Activated CD8-positive, alpha-beta T cell treated with anti-CD3 and anti-CD28 coated beads for 36 hours (primary cell): ENCODE data around the gene KRTAP5-11. TPM values are rescaled to one million over a fixed set of nuclear protein-coding genes. Genes with fewer than 3 reads are reported as not detected.
"Not testable (repeated sequence)": the region's sequence is repeated elsewhere in the genome, so short reads cannot be mapped to it uniquely, and the experiment has no call there.

Source experiments
- ATAC-seq: fragments of 200-7000 bp; cut with Tn5 transposase; one replicate; pipeline ENCODE4 v1.10.0; 2021; ENCODE audit warnings: mild to moderate bottlenecking, moderate library complexity
- CTCF ChIA-PET: fragments of 350-600 bp; sonication (Branson Sonifier 250); formaldehyde crosslinking; loops from one replicate; lab custom pipeline; 2021; ENCODE audit warnings: antibody characterized with exemption; lab: Charles Lee
- POLR2A ChIA-PET: fragments of 350-600 bp; sonication (Branson Sonifier 250); formaldehyde crosslinking; loops from one replicate; lab custom pipeline; 2021; ENCODE audit warnings: antibody characterized with exemption; lab: Charles Lee
- DNase-seq: peaks from one replicate; pipeline ENCODE4 v3.0.0-alpha.2; 2020
- H3K27ac Mint-ChIP-seq: one replicate; pipeline ENCODE4 v1.8.0; 2021; ENCODE audit warnings: mild to moderate bottlenecking, mixed read lengths
- H3K27me3 Mint-ChIP-seq: one replicate; pipeline ENCODE4 v1.8.0; 2021; ENCODE audit warnings: mixed read lengths
- H3K36me3 Mint-ChIP-seq: one replicate; pipeline ENCODE4 v1.8.0; 2021; ENCODE audit warnings: low read depth, mixed read lengths
- H3K4me1 Mint-ChIP-seq: one replicate; pipeline ENCODE4 v1.8.0; 2021; ENCODE audit warnings: low read depth, mixed read lengths
- H3K4me3 Mint-ChIP-seq: one replicate; pipeline ENCODE4 v1.8.0; 2021; ENCODE audit warnings: mild to moderate bottlenecking, moderate library complexity, mixed read lengths
- H3K9me3 Mint-ChIP-seq: one replicate; pipeline ENCODE4 v1.8.0; 2021; ENCODE audit warnings: mixed read lengths
- intact Hi-C: fragments of 100-400 bp; cut with micrococcal nuclease; formaldehyde crosslinking; loops from one replicate; pipeline ENCODE4 v1.10.0; 2022
- total RNA-seq, 2 experiments: library from RNA; stranded (reverse); gene quantifications; one replicate each; pipeline ENCODE4 v1.2.3, GENCODE V29; 2021
- TF ChIP-seq, protein P1 (sequence below): fragments of 200-600 bp; IDR thresholded peaks from one replicate; pipeline ENCODE4 v1.8.0; 2022; ENCODE audit warnings: antibody characterized with exemption, mild to moderate bottlenecking

Gene KRTAP5-11
- total RNA-seq, 2 experiments from 2014 or later: not detected

DNA sequence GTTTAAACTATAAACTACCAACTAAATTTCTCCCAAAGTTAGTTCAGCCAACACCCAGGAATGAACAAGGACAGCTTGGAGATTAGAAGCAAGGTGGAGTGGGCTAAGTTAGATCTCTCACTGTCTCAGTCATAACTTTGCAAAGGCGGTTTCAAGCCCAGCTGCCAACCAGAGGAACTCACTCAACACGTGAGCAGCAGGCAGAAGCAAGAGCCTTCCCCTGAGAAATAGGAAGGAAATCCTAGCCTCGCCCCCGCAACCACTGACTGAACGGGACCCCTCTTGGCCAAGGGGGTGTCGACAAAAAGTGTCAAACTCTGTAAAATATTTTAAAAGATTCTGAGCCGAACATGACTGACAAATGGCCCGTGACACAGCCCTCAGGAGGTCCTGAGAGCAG lies 38.8 kb downstream of the KRTAP5-11 start:
- peak; percentile 52 for ATAC-seq
- no peak overlapping the region for H3K27ac Mint-ChIP-seq

DNA sequence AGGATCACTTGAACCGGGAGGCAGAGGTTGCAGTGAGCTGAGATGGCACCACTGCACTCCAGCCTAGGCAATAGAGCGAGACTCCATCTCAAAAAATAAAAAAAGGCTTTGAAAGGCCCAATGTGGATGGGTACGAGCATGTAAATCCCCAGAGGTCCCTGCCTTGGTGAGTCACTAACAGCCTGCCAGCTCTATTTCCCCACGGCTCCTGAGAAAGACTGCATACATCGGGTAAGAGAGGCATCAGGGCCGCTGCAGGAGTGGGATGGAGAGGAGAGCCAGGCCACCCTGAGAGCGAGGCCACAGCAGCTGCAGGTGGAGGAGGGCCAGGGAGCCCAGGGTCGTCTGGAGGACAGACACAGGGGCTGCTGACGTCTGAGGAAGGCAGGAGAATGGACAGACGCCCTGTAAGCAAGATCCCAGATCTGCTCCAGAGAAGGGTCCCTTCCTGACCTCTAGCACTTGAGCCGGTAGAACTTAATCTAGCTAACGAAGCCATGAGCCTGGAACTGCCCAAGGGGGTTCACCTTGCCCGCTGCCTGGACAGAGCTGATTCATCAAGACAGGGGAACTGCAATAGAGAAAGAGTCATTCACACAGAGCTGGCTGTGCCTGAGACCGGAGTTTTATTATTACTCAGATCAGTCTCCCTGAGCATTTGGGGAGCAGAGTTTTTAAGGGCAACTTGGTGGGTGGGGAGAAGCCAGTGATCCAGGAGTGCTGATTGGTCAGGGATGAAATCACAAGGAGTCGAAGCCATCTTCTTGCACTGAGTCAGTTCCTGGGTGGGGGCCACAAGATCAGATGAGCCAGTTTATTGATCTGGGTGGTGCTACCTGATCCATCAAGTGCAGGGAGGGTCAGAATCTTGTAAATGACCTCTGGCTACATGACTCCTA lies 39.5 kb downstream of the KRTAP5-11 start:
- peaks cover 23% of the 10 kb centered on the region for H3K4me1 Mint-ChIP-seq
- H3K27ac Mint-ChIP-seq: no peak overlapping the region
- ATAC-seq (peak; percentile 75), DNase-seq (peak; percentile 48)
- TF ChIP-seq, protein P1, sequence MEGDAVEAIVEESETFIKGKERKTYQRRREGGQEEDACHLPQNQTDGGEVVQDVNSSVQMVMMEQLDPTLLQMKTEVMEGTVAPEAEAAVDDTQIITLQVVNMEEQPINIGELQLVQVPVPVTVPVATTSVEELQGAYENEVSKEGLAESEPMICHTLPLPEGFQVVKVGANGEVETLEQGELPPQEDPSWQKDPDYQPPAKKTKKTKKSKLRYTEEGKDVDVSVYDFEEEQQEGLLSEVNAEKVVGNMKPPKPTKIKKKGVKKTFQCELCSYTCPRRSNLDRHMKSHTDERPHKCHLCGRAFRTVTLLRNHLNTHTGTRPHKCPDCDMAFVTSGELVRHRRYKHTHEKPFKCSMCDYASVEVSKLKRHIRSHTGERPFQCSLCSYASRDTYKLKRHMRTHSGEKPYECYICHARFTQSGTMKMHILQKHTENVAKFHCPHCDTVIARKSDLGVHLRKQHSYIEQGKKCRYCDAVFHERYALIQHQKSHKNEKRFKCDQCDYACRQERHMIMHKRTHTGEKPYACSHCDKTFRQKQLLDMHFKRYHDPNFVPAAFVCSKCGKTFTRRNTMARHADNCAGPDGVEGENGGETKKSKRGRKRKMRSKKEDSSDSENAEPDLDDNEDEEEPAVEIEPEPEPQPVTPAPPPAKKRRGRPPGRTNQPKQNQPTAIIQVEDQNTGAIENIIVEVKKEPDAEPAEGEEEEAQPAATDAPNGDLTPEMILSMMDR: no peak
- peaks cover 10% of the 10 kb centered on the region for H3K27me3 Mint-ChIP-seq
- peaks cover 10% of the 10 kb centered on the region for H3K9me3 Mint-ChIP-seq
- no peaks in the 10 kb centered on the region for H3K36me3 Mint-ChIP-seq
- H3K4me3 Mint-ChIP-seq: no peak overlapping the region
- POLR2A ChIA-PET: no interaction called here
- intact Hi-C loops: no loop called here
- CTCF ChIA-PET: no interaction called here

More for the DNA sequence above, 38.8 kb downstream of the KRTAP5-11 start:
- peaks cover 11% of the 10 kb centered on the region for H3K27me3 Mint-ChIP-seq
- intact Hi-C loops: no loop called here
- H3K4me3 Mint-ChIP-seq: no peak overlapping the region
- ChIA-PET POLR2A (no interaction called here), CTCF (interaction anchor here (1.9 kb wide), 1 partner anchor 19 kb away, joined by 4 read pairs; no protein-coding TSS in a partner anchor)
- TF ChIP-seq, protein P1: no peak
- DNase-seq: peak; percentile 41
- no peaks in the 10 kb centered on the region for H3K36me3 Mint-ChIP-seq
- H3K9me3 Mint-ChIP-seq: peaks cover 10% of the 10 kb centered on the region
- peaks cover 23% of the 10 kb centered on the region for H3K4me1 Mint-ChIP-seq

DNA sequence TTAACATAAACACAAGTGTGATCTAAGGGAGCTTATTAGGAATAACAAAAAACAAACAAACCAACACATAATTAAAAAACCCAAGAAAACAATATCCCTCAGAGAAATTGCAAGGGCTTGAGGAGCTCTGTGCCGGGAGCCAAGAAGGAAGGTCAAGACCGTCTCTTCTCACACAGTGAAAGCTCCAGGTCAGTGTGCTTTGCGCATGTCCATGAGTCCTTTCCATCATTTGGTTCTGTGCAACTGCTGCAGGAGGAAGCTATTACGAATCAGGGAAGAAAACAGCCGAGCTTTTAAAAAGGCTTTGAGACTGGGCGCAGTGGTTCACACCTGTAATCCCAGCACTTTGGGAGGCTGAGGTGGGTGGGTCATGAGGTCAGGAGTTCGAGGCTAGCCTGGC lies 40.3 kb downstream of the KRTAP5-11 start:
- no peaks in the 10 kb centered on the region for H3K36me3 Mint-ChIP-seq

DNA sequence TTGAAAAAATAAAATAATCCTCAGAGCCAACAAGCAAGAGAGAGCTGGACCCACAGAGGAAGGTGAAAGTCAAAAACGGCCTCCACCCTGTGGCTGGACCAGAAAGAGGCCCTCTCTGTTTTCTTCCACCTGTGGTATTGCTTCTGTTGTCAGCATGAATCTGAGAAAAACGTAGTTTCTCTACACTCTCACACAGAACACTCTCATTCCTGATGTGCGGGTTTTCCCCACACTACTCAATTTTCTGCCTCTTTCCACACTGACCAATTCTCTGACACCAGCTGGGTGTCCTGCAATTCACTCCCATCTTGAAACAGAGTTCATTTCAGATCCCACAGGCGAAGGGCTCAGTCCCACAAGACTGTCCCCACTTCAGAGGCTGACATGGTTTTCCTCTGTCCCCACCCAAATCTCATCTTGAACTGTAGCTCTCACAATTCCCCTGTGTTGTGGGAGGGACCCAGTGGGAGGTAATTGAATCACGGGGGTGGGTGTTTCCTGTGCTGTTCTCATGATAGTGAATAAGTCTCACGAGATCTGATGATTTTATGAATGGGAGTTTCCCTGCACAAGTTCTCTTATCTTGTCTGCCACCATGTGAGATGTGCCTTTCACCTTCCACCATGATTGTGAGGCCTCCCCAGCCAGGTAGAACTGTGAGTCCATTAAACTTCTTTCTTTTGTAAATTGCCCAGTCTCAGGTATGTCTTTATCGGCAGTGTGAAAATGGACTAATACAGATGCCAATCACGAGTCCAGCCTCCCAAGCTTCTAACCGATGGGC lies 42.0 kb downstream of the KRTAP5-11 start:
- intact Hi-C loops, H3K9me3 Mint-ChIP-seq, CTCF ChIA-PET, H3K36me3 Mint-ChIP-seq, DNase-seq, POLR2A ChIA-PET, ATAC-seq, H3K4me3 Mint-ChIP-seq, H3K27ac Mint-ChIP-seq, H3K27me3 Mint-ChIP-seq: not testable (repeated sequence)
- H3K4me1 Mint-ChIP-seq: peaks cover 23% of the 10 kb centered on the region

More for the DNA sequence above, 40.3 kb downstream of the KRTAP5-11 start:
- Mint-ChIP-seq H3K4me3 (no peak overlapping the region), H3K9me3 (peaks cover 10% of the 10 kb centered on the region), H3K27ac (no peak overlapping the region), H3K4me1 (peaks cover 23% of the 10 kb centered on the region), H3K27me3 (peaks cover 5% of the 10 kb centered on the region)
- DNase-seq (no peak), ATAC-seq (no peak)
- POLR2A ChIA-PET: no interaction called here
- CTCF ChIA-PET: no interaction called here
- intact Hi-C loops: no loop called here
- TF ChIP-seq, protein P1: no peak

DNA sequence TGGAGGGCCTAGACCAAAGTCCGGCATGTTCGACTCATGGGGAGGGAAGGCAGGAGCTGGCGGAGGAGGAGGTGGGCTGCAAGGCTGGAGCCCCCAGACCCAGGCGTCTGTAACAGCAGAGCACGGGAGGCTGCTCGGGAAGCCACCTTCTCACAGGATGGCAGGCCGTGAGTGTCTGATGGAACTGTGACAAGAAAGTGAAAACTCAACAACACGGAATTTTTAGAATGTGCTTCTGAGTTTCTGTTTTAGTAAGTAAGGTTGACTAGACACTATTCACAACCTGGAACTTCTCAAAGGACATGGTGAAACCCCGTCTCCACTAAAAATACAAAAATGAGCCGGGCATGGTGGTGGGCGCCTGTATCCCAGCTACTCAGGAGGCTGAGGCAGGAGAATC lies 42.7 kb downstream of the KRTAP5-11 start:
- H3K27ac Mint-ChIP-seq, ATAC-seq, POLR2A ChIA-PET, H3K27me3 Mint-ChIP-seq, DNase-seq, H3K9me3 Mint-ChIP-seq, H3K4me3 Mint-ChIP-seq, intact Hi-C loops, CTCF ChIA-PET, H3K36me3 Mint-ChIP-seq: not testable (repeated sequence)
- peaks cover 23% of the 10 kb centered on the region for H3K4me1 Mint-ChIP-seq
